ENCODE results near the gene ZC3H11A. TPM values are rescaled to one million over a fixed set of nuclear protein-coding genes. Genes with fewer than 3 reads are reported as not detected.

ZC3H11A gene
- total RNA-seq, 4 donors from 2014 or later, result 99.8 to 153 (median 110) TPM

DNA sequence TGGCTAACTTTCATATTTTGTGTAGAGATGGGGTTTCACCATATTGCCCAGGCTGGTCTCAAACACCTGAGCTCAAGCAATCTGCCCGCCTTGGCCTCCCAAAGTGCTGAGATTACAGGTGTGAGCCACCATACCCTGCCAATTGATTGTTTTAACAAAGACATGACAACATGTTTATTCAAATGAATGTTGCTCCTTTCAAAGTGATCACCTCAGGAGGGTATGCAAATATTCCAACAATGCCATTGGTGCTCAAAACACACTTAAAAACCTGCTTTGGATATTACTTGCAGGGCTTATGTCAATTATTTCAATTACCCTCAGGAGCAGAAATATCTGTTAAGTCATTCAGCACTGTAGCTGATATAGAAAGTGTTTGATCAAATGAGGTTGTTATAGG, 22.6 kb upstream of the ZC3H11A start:
- DNase-seq (ENCODE audit: low spot score in 2 of 2), result no peak
- H3K27me3 ChIP-seq, result no peaks in the 10 kb centered on the region
- no peak overlapping the region for H3K27ac ChIP-seq
- 100% methylated on average over 1 of the region's 1 CpG for WGBS
- no peaks in the 10 kb centered on the region for H3K36me3 ChIP-seq
- H3K9me3 ChIP-seq, result no peaks in the 10 kb centered on the region
- TF ChIP-seq POLR2A (IDR thresholded peaks at IDR 0.05) (no peak), EP300 (IDR thresholded peaks at IDR 0.05) (no peak), POLR2AphosphoS5 (IDR thresholded peaks at IDR 0.05) (no peak)
- TF ChIP-seq, protein P1, sequence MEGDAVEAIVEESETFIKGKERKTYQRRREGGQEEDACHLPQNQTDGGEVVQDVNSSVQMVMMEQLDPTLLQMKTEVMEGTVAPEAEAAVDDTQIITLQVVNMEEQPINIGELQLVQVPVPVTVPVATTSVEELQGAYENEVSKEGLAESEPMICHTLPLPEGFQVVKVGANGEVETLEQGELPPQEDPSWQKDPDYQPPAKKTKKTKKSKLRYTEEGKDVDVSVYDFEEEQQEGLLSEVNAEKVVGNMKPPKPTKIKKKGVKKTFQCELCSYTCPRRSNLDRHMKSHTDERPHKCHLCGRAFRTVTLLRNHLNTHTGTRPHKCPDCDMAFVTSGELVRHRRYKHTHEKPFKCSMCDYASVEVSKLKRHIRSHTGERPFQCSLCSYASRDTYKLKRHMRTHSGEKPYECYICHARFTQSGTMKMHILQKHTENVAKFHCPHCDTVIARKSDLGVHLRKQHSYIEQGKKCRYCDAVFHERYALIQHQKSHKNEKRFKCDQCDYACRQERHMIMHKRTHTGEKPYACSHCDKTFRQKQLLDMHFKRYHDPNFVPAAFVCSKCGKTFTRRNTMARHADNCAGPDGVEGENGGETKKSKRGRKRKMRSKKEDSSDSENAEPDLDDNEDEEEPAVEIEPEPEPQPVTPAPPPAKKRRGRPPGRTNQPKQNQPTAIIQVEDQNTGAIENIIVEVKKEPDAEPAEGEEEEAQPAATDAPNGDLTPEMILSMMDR (IDR thresholded peaks at IDR 0.05), result no peak
- no peak overlapping the region for H3K4me3 ChIP-seq
- H3K4me1 ChIP-seq, result peaks cover 22% of the 10 kb centered on the region

DNA sequence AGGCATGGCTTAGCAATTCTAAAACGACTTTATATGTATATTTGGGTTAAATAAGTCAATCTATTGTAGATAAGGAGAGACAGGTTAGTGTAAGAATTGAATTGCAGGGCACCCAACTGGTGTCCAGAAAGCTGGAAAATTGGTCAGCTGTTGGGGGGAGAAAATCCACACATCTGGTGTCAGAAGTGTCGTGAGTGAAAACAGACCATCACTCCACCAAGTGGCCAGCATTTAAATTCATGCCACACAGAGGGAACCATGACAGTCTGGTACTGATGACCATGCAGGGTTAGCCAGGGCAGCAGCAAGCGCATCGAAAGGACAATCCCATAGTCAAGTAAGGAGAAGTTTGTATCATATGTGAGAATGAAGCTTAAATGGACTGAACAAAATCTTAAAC, 18.8 kb upstream of the ZC3H11A start:
- Histone ChIP-seq H3K9me3 (no peaks in the 10 kb centered on the region), H3K27ac (no peak overlapping the region), H3K27me3 (no peaks in the 10 kb centered on the region), H3K36me3 (no peaks in the 10 kb centered on the region), H3K4me3 (no peak overlapping the region), H3K4me1 (peaks cover 3% of the 10 kb centered on the region)
- DNase-seq (ENCODE audit: low spot score in 2 of 2), result no peak
- WGBS, result 58% methylated on average over 4 of the region's 4 CpGs
- TF ChIP-seq POLR2A (IDR thresholded peaks at IDR 0.05) (no peak), POLR2AphosphoS5 (IDR thresholded peaks at IDR 0.05) (no peak), EP300 (IDR thresholded peaks at IDR 0.05) (no peak)
- TF ChIP-seq, protein P1 (IDR thresholded peaks at IDR 0.05), result no peak

DNA sequence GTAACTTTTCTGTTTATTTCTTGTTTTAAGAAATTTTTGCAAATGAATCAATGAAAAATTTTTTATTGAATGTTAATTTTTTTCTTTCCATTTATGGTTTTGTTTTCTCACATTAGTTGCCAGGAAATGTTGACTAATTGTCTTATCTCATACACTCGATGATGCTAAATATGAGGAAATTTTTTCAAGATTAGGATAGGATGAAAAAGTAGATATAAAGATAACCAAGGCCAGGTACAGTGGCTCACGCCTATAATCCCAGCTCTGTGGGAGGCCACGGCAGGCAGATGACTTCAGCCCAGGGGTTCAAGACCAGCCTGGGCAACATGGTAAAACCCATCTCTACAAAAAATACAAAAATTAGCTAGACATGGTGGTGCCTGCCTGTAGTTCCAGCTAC, 17.8 kb upstream of the ZC3H11A start:
- H3K4me3 ChIP-seq, result no peak overlapping the region
- no peaks in the 10 kb centered on the region for H3K9me3 ChIP-seq
- 61% methylated on average over 3 of the region's 3 CpGs for WGBS

DNA sequence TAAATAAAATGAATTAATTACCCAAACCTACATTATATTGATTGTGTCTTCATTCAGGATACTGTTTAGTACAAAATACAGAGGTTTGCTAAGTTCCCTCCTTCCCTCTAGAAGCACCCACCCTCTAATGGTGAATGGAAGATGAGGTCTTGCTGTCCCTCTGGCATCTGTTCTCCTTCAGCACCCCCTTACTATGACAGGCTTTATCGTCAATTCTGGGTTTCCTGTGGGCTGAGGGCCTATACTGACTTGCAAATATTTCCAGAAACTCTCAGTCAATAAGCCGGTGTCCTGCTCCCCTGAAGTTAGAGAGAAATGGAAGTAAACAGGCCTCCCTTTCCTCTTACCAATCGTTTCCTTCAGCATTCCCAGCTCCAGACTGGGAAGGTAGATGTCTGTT, 17.3 kb upstream of the ZC3H11A start:
- TF ChIP-seq POLR2AphosphoS5 (IDR thresholded peaks at IDR 0.05), result no peak
- TF ChIP-seq, protein P1 (IDR thresholded peaks at IDR 0.05), result no peak
- H3K27me3 ChIP-seq, result no peaks in the 10 kb centered on the region
- no peak overlapping the region for H3K27ac ChIP-seq
- no peaks in the 10 kb centered on the region for H3K9me3 ChIP-seq
- H3K4me1 ChIP-seq, result no peaks in the 10 kb centered on the region
- no peak overlapping the region for H3K4me3 ChIP-seq
- H3K36me3 ChIP-seq, result no peaks in the 10 kb centered on the region
- DNase-seq (ENCODE audit: low spot score in 2 of 2), result no peak
- 87% methylated on average over 3 of the region's 3 CpGs for WGBS

More for the DNA sequence above, 17.8 kb upstream of the ZC3H11A start:
- TF ChIP-seq POLR2A (IDR thresholded peaks at IDR 0.05), result no peak
- TF ChIP-seq, protein P1 (IDR thresholded peaks at IDR 0.05), result no peak
- TF ChIP-seq POLR2AphosphoS5 (IDR thresholded peaks at IDR 0.05), result no peak
- no peak for TF ChIP-seq EP300 (IDR thresholded peaks at IDR 0.05)
- Histone ChIP-seq H3K27ac (no peak overlapping the region), H3K27me3 (no peaks in the 10 kb centered on the region), H3K36me3 (no peaks in the 10 kb centered on the region), H3K4me1 (no peaks in the 10 kb centered on the region)
- DNase-seq (ENCODE audit: low spot score in 2 of 2), result no peak

DNA sequence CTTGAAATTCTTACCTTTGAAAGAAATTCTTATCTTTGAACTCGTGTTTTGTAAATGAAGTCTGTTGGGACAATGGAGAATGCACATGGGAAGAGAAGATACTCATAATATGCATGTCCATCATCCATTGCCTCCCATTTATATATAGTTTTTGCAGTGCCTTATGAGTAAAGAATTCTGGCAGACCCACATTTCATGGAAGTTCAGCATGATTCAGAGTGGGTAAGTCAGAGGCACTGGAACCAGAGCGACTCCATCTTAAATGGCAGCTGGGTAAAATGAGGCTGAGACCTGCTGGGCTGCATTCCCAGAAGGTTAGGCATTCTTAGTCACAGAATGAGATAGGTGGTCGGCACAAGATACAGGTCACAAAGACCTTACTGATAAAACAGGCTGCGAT, 16.6 kb upstream of the ZC3H11A start:
- Histone ChIP-seq H3K36me3 (no peaks in the 10 kb centered on the region), H3K27ac (no peak overlapping the region), H3K9me3 (no peaks in the 10 kb centered on the region), H3K4me1 (no peaks in the 10 kb centered on the region), H3K27me3 (no peaks in the 10 kb centered on the region), H3K4me3 (no peak overlapping the region)
- WGBS, result 98% methylated on average over 4 of the region's 4 CpGs
- TF ChIP-seq POLR2AphosphoS5 (IDR thresholded peaks at IDR 0.05) (no peak), EP300 (IDR thresholded peaks at IDR 0.05) (no peak), POLR2A (IDR thresholded peaks at IDR 0.05) (no peak)
- TF ChIP-seq, protein P1 (IDR thresholded peaks at IDR 0.05), result no peak
- no peak for DNase-seq (ENCODE audit: low spot score in 2 of 2)
